AG20443 (cell line): ENCODE measurements around the gene FAM228B.
A peak's percentile ranks its signal among the peaks of the same experiment; 100 is the strongest.
"Not testable (repeated sequence)": the region's sequence is repeated elsewhere in the genome, so short reads cannot be mapped to it uniquely, and the experiment has no call there.

Source experiments
- DNase-seq: peaks from one replicate; pipeline ENCODE4 v3.0.0; 2012; ENCODE audit warnings: low spot score, mixed read lengths

The FAM228B gene

DNA sequence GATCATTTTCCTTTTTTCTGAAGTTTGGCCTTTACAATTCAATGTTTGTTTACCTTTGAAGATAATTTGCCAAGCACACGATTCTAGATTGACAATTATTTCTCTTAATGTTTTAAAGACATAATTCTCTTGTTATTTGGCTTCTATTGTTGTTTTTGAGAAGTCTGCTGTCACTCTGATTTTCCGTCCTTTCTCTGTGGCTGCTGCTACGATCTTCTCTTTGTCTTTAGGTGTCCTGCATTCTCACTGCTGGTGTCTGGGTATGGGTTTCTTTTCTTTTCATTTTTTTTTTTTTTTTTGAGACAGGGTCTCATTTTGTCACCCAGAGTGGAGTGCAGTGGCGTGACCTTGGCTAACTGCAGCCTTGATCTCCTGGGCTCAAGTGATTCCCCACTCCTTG, 36.4 kb downstream of the FAM228B start:
- DNase-seq: no peak

DNA sequence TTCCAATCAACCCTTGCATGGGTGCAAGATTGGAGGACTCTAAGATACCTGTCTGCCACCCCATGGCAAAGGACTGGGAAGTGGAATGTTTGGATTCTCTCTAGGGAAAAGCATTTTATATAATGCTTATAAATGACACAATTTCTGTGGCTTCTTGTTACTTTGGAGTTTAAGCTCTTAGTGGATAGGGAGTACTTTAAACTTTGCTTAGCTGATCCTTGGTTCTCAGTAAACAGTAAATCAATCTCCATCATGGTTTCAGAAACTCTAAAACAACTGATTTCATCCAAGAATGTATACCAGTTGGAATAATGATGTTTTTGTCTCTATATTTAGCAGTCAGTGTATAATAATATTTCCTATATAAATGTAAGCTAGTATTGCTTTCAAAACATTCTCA, 37.5 kb downstream of the FAM228B start:
- DNase-seq: no peak

DNA sequence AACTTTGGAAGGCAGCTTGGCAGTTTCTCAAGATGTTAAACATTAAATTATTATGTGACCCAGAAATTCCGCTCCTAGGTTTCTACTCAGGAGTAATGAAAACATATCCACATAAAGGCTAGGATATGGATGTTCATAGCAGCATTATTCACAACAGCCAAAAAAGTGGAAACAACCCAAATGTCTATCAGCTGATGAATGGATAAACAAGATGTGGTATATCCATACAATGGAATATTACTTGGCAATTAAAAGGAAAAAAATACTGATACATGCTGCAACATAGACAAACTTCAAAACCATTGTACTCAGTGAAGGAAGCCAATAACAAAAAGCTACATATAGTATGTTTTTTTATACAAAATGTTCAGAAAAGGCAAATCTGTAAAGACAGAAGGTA, 39.2 kb downstream of the FAM228B start:
- DNase-seq: no peak

GRCh38 chr2:24163186-24163585, 39.9 kb downstream of the FAM228B start:
- no peak for DNase-seq

DNA sequence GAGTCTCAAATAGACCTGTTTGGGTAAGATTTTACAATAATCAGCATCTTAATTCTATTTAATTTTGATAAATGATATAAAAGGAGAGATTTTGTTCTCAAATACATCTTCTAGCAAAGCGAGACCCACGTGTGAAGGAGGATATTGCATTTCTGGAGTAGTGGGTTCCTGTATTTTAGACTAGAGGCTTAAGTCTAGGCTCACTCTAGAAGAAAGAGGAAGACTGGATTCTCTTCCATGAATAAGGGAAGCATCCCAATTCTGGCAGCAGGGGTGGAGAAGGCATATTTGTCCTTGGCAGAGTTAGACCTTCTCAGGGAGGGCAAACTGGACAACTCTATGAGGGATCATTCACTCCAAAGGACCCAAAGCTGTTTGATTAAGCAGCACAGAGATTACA, 40.3 kb downstream of the FAM228B start:
- DNase-seq: no peak

DNA sequence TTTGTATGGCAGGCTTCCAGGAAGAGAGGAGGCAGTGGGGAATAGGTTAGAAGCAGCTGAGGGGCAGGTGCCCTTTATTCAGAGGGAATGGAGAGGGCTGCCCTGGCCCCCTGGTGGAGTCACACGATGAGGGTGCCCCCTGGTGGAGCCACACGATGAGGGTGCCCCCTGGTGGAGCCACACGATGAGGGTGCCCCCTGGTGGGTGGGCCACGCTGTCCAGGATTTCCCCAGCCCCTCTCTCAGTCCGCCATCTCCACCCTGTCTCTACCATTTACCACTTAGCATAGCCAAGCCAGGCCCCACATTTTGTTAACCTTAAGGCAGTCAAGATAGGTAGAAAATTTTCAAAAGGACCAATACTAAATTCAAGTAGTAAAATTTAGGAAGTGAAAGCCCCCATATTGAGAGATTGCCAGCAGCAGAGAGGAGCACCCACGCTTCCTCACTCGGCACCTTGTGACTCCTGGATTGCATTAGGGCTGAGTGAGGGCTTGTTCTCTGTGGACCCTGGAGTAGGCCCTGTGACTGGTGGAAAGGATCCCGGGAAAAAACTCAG, 41.2 kb downstream of the FAM228B start:
- DNase-seq: peak; percentile 42

DNA sequence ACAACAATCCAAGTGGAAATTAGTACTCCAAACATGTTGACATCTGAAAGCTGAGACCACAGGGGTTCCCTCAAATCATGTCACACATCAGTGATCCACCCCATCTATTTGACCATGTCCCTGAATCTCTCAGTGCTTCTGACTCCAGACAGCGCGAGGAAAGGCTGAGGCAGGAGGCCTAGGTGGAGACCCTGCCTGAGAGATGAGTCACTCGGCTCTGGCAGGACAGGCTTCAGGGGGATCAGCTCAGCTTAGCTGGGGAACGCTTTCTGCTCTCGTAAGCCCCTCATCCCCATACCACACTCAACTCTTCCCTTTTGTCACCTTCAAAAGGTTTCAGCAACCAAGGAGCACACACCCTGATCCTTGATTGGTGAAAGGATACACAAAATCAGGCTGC, 45.8 kb downstream of the FAM228B start:
- DNase-seq: no peak

DNA sequence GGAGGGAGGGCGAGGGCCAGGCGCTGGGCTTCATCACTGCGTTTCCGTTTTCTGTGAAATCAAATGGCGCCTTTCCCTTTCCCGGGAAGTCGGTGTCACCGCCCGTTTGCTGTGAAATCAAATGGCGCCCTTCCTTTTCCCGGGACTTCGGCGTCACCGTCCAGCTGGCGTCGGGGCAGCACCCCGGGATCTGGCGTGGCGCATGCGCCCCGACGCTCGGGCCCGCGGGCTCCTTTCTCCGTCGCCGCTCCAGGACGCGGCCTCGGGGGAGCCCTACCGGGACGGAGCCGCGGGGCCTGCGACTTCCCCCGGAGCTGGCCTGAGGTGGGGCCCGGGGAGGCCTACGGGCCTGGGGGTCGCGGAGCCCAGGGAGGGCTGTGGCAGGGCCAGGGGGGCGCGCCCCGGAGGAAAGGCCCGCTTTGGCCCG, 51.6 kb downstream of the FAM228B start, which contains the start of gene FAM228A:
TSS of gene FAM228A (plus strand) at position 203 of the 427 bp plus-strand sequence. CDS start 428 bp downstream, outside the sequence.
- peak; percentile 77 for DNase-seq

- peak; percentile 79 for DNase-seq
Observed at GRCh38 chr2:24175631-24176187, 52.4 kb downstream of the FAM228B start.

- no peak for DNase-seq
Observed at GRCh38 chr2:24176326-24176725, 53.1 kb downstream of the FAM228B start.

- no peak for DNase-seq
Observed at GRCh38 chr2:24179683-24180082, 56.4 kb downstream of the FAM228B start.

GRCh38 chr2:24181849-24182248, 58.6 kb downstream of the FAM228B start:
- DNase-seq: no peak

DNA sequence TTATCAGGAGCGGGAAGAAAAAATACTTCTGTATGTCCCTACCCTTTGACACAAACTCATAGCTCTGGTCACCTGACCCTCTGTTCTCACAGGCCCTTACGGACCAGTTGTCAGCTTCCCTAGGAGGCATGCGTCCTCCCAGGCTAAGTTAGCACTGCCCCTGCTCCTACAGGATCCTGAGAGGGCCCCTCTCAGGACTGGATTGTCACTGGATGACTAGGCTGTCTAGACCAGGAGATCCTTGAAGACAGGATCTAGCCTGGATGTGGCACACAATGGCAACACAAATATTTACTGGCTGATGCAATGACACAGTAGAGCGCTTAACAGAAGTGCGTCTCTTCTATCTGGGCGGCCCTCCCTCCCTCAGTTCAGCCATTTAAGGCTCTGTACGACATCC, 59.2 kb downstream of the FAM228B start:
- DNase-seq: no peak

DNA sequence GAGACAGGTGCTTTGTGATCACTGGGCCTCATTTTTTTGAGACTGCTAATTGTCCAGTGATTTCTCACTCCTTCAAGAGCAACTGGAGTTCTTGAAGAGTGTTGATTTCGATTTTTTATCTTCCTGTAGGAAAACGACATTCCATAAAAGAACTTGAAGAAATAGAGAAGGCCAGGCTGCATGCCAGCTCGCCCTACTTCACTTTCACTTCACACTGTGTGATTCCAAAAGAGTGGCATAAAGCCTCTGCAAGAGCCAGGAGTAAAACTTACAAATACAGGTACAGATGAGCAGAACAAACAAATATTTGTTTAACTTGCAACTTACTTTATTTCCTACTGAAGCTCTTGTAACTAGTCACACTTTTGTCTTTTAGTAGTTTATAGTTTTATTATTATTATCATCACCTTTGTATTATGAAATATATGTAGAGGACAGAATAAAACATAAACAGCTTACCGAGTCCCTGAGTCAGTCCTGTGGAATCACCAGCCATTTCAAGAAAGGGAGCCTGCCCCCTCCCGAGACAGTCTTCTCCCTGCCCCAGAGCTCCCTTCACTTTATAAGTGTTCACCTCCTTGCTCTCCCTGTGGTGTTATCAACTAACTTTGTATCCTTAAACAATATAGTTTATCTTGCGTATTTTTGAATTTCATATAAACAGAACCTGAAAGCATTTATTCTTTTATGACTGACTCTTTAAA, 60.2 kb downstream of the FAM228B start:
- DNase-seq: no peak

GRCh38 chr2:24189551-24189950, 66.3 kb downstream of the FAM228B start:
- no peak for DNase-seq

- no peak for DNase-seq
Observed at GRCh38 chr2:24190503-24190902, 67.2 kb downstream of the FAM228B start.

GRCh38 chr2:24191156-24191555, 67.9 kb downstream of the FAM228B start:
- no peak for DNase-seq

DNA sequence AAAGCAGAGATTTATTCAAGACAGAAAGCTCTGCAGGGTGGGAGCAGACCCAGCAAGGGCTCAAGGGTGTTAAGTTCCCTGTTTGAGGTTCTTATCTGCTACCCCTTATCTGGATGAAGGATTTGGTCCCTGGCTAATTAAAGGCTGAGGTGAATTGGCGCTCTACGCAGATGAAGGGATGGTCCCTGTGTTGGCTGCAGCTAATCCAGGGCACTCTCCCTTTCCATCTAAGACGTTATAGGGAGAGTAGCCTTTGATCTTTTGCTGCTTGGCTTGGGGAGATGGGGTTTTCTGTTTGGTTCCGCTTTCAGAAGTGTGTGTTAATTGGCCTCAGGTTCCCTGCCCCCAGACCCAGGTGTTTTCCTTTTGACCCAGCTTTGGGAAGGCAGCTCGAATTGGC, 68.6 kb downstream of the FAM228B start:
- DNase-seq: no peak

GRCh38 chr2:24197213-24197612, 73.9 kb downstream of the FAM228B start:
- DNase-seq: not testable (repeated sequence)

- DNase-seq: no peak
Observed at GRCh38 chr2:24199968-24200590, 76.8 kb downstream of the FAM228B start.

DNA sequence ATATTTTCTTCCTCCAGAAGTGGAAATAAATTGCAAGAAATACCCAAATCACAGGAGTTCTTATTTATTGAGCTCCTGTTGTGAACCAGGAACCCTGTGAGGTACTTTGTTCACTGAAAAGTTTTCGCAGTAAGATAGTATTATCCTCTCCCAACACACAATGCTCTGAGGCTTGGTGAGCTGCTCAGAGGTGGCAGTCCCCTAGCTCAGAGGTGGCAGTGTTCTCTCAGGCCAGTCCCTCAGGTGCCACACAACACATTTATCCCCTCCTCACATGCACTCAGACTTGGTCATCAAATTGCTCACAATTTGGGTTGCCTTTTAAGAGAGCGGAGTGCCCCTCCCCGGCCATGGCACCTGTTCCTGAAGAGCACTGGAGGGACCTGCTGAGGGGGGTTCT, 77.5 kb downstream of the FAM228B start:
- DNase-seq: no peak

DNA sequence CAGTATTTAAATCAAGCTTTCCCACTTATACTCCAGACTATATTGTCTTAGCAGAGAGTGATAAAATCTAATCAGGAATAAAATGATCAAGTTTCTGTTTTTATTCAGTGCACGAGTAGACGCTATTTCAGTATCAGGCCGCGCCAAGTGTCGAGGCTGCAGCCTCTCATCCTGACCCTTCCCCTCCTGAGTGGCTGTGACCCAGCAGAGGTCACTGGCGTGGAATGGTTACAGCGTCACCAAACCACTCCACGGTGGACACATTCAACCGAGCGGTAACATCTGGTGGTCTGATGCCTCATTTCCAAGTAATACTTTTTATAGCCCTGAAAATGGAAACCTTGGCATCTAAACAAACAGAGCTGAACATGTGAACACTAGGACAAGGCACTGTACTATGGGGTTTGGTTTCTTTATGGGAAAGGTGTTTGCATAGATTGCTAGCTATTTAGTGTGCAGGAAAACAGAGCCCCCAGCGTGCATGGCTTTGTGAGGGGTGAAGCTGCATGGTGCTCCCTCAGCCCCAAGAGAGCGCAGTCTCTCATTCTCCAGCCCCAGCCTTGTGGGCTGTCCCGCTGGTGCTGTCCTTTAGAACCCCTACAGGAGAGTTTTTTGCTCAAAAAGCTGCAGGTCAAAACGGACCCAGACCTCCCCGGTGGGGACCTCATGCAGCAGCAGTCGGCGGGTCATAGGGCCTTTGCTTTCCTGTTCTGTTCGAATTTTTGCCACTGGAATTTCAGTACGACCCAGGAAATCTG, 79.9 kb downstream of the FAM228B start:
- DNase-seq: peak; percentile 4
